HCT116 (cell line): ENCODE results near the gene OR4D6. TPM values are rescaled to one million over a fixed set of nuclear protein-coding genes. Genes with fewer than 3 reads are reported as not detected.

ENCODE experiments used
- ATAC-seq: fragments of 200-7000 bp; cut with Tn5 transposase; 2 replicates; pipeline ENCODE4 v1.9.1; 2020; ENCODE audit warnings: mild to moderate bottlenecking, moderate library complexity
- BruUV-seq: library from RNA; stranded (reverse); fragments of 400-500 nt; replicated peaks from 2 replicates; lab custom pipeline; 2021; lab: Mats Ljungman, UMichigan
- CTCF ChIA-PET: fragments of 300-600 bp; sonication (Branson Sonifier 250); formaldehyde crosslinking; loops from one replicate; lab custom pipeline; 2021; ENCODE audit warnings: antibody characterized with exemption; lab: Charles Lee
- POLR2A ChIA-PET: fragments of 300-600, 350-600 bp; sonication (Branson Sonifier 250); formaldehyde crosslinking; loops from one replicate; lab custom pipeline; 2021; ENCODE audit warnings: antibody characterized with exemption; lab: Charles Lee
- RAD21 ChIA-PET, 2 experiments: fragments of 300-600 bp; sonication (Branson Sonifier 250); formaldehyde crosslinking; loops; one replicate each; lab custom pipeline; 2023; ENCODE audit warnings: low total read pairs in 2 of 2; ENCODE audit not compliant: uncharacterized antibody in 2 of 2, unreplicated experiment in 2 of 2, low non-redundant PET in 1 of 2; lab: Charles Lee
- DNase-seq: peaks from one replicate; pipeline ENCODE4 v3.0.0-alpha.2; 2010; ENCODE audit warnings: low read depth, low spot score
- H2AFZ ChIP-seq: fragments of 200-600 bp; shearing (Covaris generic), sonication (generic); 2 replicates; pipeline ENCODE4 v1.6.1; 2017; ENCODE audit warnings: low read depth, mixed run types, mixed read lengths, antibody characterized with exemption, low read length; ENCODE audit not compliant: poor library complexity, severe bottlenecking
- H3K27ac ChIP-seq: 2 replicates; pipeline ENCODE4 v1.5.1; 2012; ENCODE audit warnings: low read depth, low read length
- H3K27me3 ChIP-seq: fragments of 200-600 bp; sonication (generic); 2 replicates; pipeline ENCODE4 v1.6.1; 2016; ENCODE audit warnings: mixed run types, low read length, mixed read lengths; ENCODE audit not compliant: insufficient read depth
- H3K36me3 ChIP-seq, 2 experiments: fragments of 200-500 bp in 1 of 2; fragments of 200-600 bp in 1 of 2; sonication (Bioruptor generic) in 1 of 2; sonication (generic) in 1 of 2; 2 replicates each; pipeline versions ENCODE4 v1.5.1 to v1.6.1; 2014 to 2016; ENCODE audit warnings: low read length in 2 of 2, inconsistent platforms in 1 of 2, mixed read lengths in 1 of 2, mixed run types in 1 of 2; ENCODE audit not compliant: insufficient read depth in 2 of 2, control insufficient read depth in 1 of 2
- H3K4me1 ChIP-seq, 2 experiments: fragments of 200-600 bp in 1 of 2; sonication (generic) in 1 of 2; 2 replicates each; pipeline versions ENCODE4 v1.5.1 to v1.6.1; 2012 to 2017; ENCODE audit warnings: low read length in 2 of 2, inconsistent platforms in 1 of 2, mild to moderate bottlenecking in 1 of 2, mixed read lengths in 1 of 2, mixed run types in 1 of 2, moderate library complexity in 1 of 2; ENCODE audit not compliant: insufficient read depth in 2 of 2, control insufficient read depth in 1 of 2
- H3K4me2 ChIP-seq: fragments of 200-600 bp; sonication (generic); 2 replicates; pipeline ENCODE4 v1.6.1; 2017; ENCODE audit warnings: mixed run types, low read length, mixed read lengths
- H3K4me3 ChIP-seq, 2 experiments: fragments of 200-600 bp in 1 of 2; sonication (generic) in 1 of 2; replicated peaks in 1 of 2; 2 replicates each; pipeline ENCODE4 v1.5.1; 2011 to 2016; ENCODE audit warnings: low read length in 2 of 2, control low read depth in 1 of 2, low read depth in 1 of 2, mild to moderate bottlenecking in 1 of 2, mixed read lengths in 1 of 2, mixed run types in 1 of 2
- H3K79me2 ChIP-seq: fragments of 200-600 bp; sonication (generic); 2 replicates; pipeline ENCODE4 v1.6.1; 2017; ENCODE audit warnings: mild to moderate bottlenecking, mixed run types, low read length, moderate library complexity, mixed read lengths; ENCODE audit not compliant: insufficient read depth
- H3K9ac ChIP-seq: fragments of 200-600 bp; sonication (generic); 2 replicates; pipeline ENCODE4 v1.6.1; 2016; ENCODE audit warnings: low read length, mixed read lengths
- H3K9me2 ChIP-seq: fragments of 200-600 bp; sonication (generic), shearing (Covaris generic); 2 replicates; pipeline ENCODE4 v1.6.1; 2017; ENCODE audit warnings: mixed run types, mild to moderate bottlenecking, moderate library complexity; ENCODE audit not compliant: insufficient read depth
- H3K9me3 ChIP-seq, 2 experiments: fragments of 200-500 bp in 1 of 2; fragments of 200-600 bp in 1 of 2; sonication (Bioruptor generic) in 1 of 2; sonication (generic) in 1 of 2; 2 replicates each; pipeline ENCODE4 v1.6.1; 2014 to 2017; ENCODE audit warnings: low read length in 2 of 2, mixed read lengths in 2 of 2, inconsistent platforms in 1 of 2, low read depth in 1 of 2, mild to moderate bottlenecking in 1 of 2, mixed run types in 1 of 2, moderate library complexity in 1 of 2; ENCODE audit not compliant: control insufficient read depth in 1 of 2, insufficient read depth in 1 of 2
- H4K20me1 ChIP-seq: fragments of 200-600 bp; sonication (generic), shearing (Covaris generic); 2 replicates; pipeline ENCODE4 v1.6.1; 2017; ENCODE audit warnings: mixed run types, mild to moderate bottlenecking, moderate library complexity; ENCODE audit not compliant: insufficient read depth
- CBX3 ChIP-seq: IDR thresholded peaks from 2 replicates; pipeline ENCODE4 v1.6.1; 2012; ENCODE audit warnings: low read depth
- CEBPB ChIP-seq: IDR thresholded peaks from 2 replicates; pipeline ENCODE4 v1.6.1; 2012; ENCODE audit warnings: low read depth
- CTCF ChIP-seq, 3 experiments: fragments of 200-600 bp in 1 of 3; sonication (generic) in 1 of 3; IDR thresholded peaks in 2 of 3; conservative IDR thresholded peaks in 1 of 3; 2 replicates each; pipeline ENCODE4 v1.5.1; 2012 to 2017; ENCODE audit warnings: low read depth in 2 of 3, low read length in 2 of 3, antibody characterized with exemption in 1 of 3, borderline replicate concordance in 1 of 3, control low read depth in 1 of 3, mild to moderate bottlenecking in 1 of 3, mixed read lengths in 1 of 3, mixed run types in 1 of 3, moderate library complexity in 1 of 3; ENCODE audit not compliant: insufficient read depth in 1 of 3
- EGR1 ChIP-seq: IDR thresholded peaks from 2 replicates; pipeline ENCODE4 v1.6.1; 2012; ENCODE audit warnings: low read depth
- ELF1 ChIP-seq: IDR thresholded peaks from 2 replicates; pipeline ENCODE4 v1.6.1; 2012; ENCODE audit warnings: low read depth, borderline replicate concordance
- EZH2 ChIP-seq: fragments of 200-600 bp; sonication (generic); IDR thresholded peaks from 2 replicates; pipeline ENCODE4 v1.6.1; 2017; ENCODE audit warnings: antibody characterized with exemption, mixed run types
- EZH2phosphoT487 ChIP-seq: fragments of 200-600 bp; IDR thresholded peaks from 2 replicates; pipeline ENCODE4 v1.6.1; 2018; ENCODE audit warnings: antibody characterized with exemption, borderline replicate concordance
- FOSL1 ChIP-seq: IDR thresholded peaks from 2 replicates; pipeline ENCODE4 v1.6.1; 2012; ENCODE audit warnings: low read depth
- POLR2A ChIP-seq: IDR thresholded peaks from 2 replicates; pipeline ENCODE4 v1.7.0; 2011; ENCODE audit warnings: borderline replicate concordance; ENCODE audit not compliant: insufficient read depth, insufficient read length; ENCODE audit errors: extremely low read depth
- POLR2AphosphoS5 ChIP-seq: IDR thresholded peaks from 2 replicates; pipeline ENCODE4 v1.6.1; 2011; ENCODE audit warnings: mild to moderate bottlenecking, low read depth, low read length, moderate library complexity
- RAD21 ChIP-seq: IDR thresholded peaks from 2 replicates; pipeline ENCODE4 v1.6.1; 2012; ENCODE audit warnings: low read depth, mild to moderate bottlenecking
- REST ChIP-seq: IDR thresholded peaks from 2 replicates; pipeline ENCODE4 v1.6.1; 2012; ENCODE audit warnings: low read depth
- SIN3A ChIP-seq: IDR thresholded peaks from 2 replicates; pipeline ENCODE4 v1.6.1; 2012; ENCODE audit warnings: low read depth
- SP1 ChIP-seq: IDR thresholded peaks from 2 replicates; pipeline ENCODE4 v1.6.1; 2012; ENCODE audit warnings: low read depth
- SRF ChIP-seq: IDR thresholded peaks from 2 replicates; pipeline ENCODE4 v1.6.1; 2012; ENCODE audit warnings: low read depth
- TCF7L2 ChIP-seq: IDR thresholded peaks from 2 replicates; pipeline ENCODE4 v1.7.0; 2011; ENCODE audit warnings: borderline replicate concordance, inconsistent platforms; ENCODE audit not compliant: insufficient read depth, insufficient read length; ENCODE audit errors: extremely low read depth
- ZBTB33 ChIP-seq: IDR thresholded peaks from 2 replicates; pipeline ENCODE4 v1.6.1; 2011; ENCODE audit warnings: mild to moderate bottlenecking, low read length, moderate library complexity; ENCODE audit not compliant: insufficient replicate concordance; ENCODE audit errors: extremely low read depth
- ZFX ChIP-seq: fragments of 450-650 bp; IDR thresholded peaks from 2 replicates; pipeline ENCODE4 v1.6.1; 2017
- ZNF274 ChIP-seq: fragments of 200-500 bp; sonication (Bioruptor generic); IDR thresholded peaks from 2 replicates; pipeline ENCODE4 v1.6.1; 2014; ENCODE audit warnings: mild to moderate bottlenecking, low read depth, low read length, inconsistent platforms
- intact Hi-C: fragments of 100-400 bp; cut with micrococcal nuclease; formaldehyde crosslinking; loops from 2 replicates; pipeline ENCODE4 v1.10.0; 2022
- total RNA-seq: library from RNA; stranded (reverse); gene quantifications from one replicate; pipeline ENCODE4 v1.2.1, GENCODE V29; 2021; ENCODE audit not compliant: unreplicated experiment

Gene OR4D6
- total RNA-seq, 1 experiment from 2014 or later, result not detected

GRCh38 chr11:59436169-59436568, 20.6 kb upstream of the OR4D6 start, which contains the start of gene OR5A1:
Gene OR5A1, plus strand, starts transcription at chr11:59436469. Its CDS starts 6,700 bp downstream, at chr11:59443169.
- no peak for ATAC-seq
- no peak within 1 kb of the TSS for H2AFZ ChIP-seq
- ChIA-PET POLR2A (no interaction called here), CTCF (interaction anchor here (2.2 kb wide), 1 partner anchor 264 kb away, joined by 6 read pairs; the partner anchor contains the start of gene DTX4), RAD21 (no interaction called here)
- H3K9me3 ChIP-seq, result no peaks in the 10 kb centered on the region
- no peaks in the 10 kb centered on the region for H3K4me1 ChIP-seq
- no TSS peak for BruUV-seq
- no peak within 1 kb of the TSS for H3K9ac ChIP-seq
- no peaks in the 10 kb centered on the region for H3K27me3 ChIP-seq
- H3K9me2 ChIP-seq, result no peaks in the 10 kb centered on the region
- H3K4me2 ChIP-seq, result no peak within 1 kb of the TSS
- no peak for DNase-seq
- intact Hi-C loops, result loop anchor here (10.0 kb wide), 1 partner anchor 369 kb away; no protein-coding TSS in a partner anchor
- H3K79me2 ChIP-seq, result no peaks in the 10 kb centered on the region
- TF ChIP-seq TCF7L2 (no peak), CEBPB (no peak), POLR2AphosphoS5 (no peak), CBX3 (no peak), EGR1 (no peak), RAD21 (no peak), CTCF (IDR thresholded peaks at IDR 0.05 in 2 of 3, conservative IDR thresholded peaks at IDR 0.05 in 1 of 3; ENCODE audit: borderline replicate concordance in 1 of 3, insufficient read depth in 1 of 3, low read depth in 2 of 3, low read length in 2 of 3) (no peak), FOSL1 (no peak), ZNF274 (no peak), EZH2 (no peak), SIN3A (no peak), ELF1 (no peak), EZH2phosphoT487 (no peak), ZFX (no peak), SRF (no peak), ZBTB33 (no peak), POLR2A (no peak), SP1 (no peak), REST (no peak)
- no peak within 1 kb of the TSS for H3K27ac ChIP-seq
- no peaks in the 10 kb centered on the region for H4K20me1 ChIP-seq
- H3K36me3 ChIP-seq, result no peaks in the 10 kb centered on the region
- H3K4me3 ChIP-seq, result no peak within 1 kb of the TSS
